GM18873 (cell line): ENCODE results near the gene NNT.
A peak's percentile ranks its signal among the peaks of the same experiment; 100 is the strongest.
"Not testable (repeated sequence)": the region's sequence is repeated elsewhere in the genome, so short reads cannot be mapped to it uniquely, and the experiment has no call there.

Source experiments
- ATAC-seq: cut with Tn5 transposase; IDR thresholded peaks from one replicate; pipeline ENCODE4 v1.9.1; 2021; ENCODE audit warnings: mild to moderate bottlenecking, moderate library complexity, moderate number of reproducible peaks; ENCODE audit not compliant: unreplicated experiment, low FRiP score

The NNT gene

GRCh38 chr5:43582082-43583005, 20.6 kb upstream of the NNT start:
- no peak for ATAC-seq

- ATAC-seq: no peak
Observed at GRCh38 chr5:43583724-43584123, 19.3 kb upstream of the NNT start.

GRCh38 chr5:43584166-43584699, 18.7 kb upstream of the NNT start:
- ATAC-seq: no peak

GRCh38 chr5:43588842-43589241, 14.1 kb upstream of the NNT start:
- no peak for ATAC-seq

GRCh38 chr5:43589310-43589709, 13.7 kb upstream of the NNT start:
- no peak for ATAC-seq

GRCh38 chr5:43590700-43591099, 12.3 kb upstream of the NNT start:
- no peak for ATAC-seq

- no peak for ATAC-seq
Observed at GRCh38 chr5:43592363-43592762, 10.6 kb upstream of the NNT start.

GRCh38 chr5:43598927-43599326, 4.1 kb upstream of the NNT start:
- ATAC-seq: not testable (repeated sequence)

- ATAC-seq: no peak
Observed at GRCh38 chr5:43601454-43602260, 1.3 kb upstream of the NNT start.

GRCh38 chr5:43603344-43604217, 601 bp downstream of the NNT start:
- peak; percentile 70 for ATAC-seq

GRCh38 chr5:43604699-43605098, 1.7 kb downstream of the NNT start:
- ATAC-seq: no peak

GRCh38 chr5:43606351-43606750, 3.4 kb downstream of the NNT start:
- no peak for ATAC-seq

- ATAC-seq: no peak
Observed at GRCh38 chr5:43608406-43608805, 5.4 kb downstream of the NNT start.

GRCh38 chr5:43609752-43610151, 6.8 kb downstream of the NNT start:
- ATAC-seq: no peak

- ATAC-seq: no peak
Observed at GRCh38 chr5:43613370-43613769, 10.4 kb downstream of the NNT start.

GRCh38 chr5:43615445-43616184, 12.6 kb downstream of the NNT start:
- ATAC-seq: no peak

- no peak for ATAC-seq
Observed at GRCh38 chr5:43616535-43616934, 13.6 kb downstream of the NNT start.

GRCh38 chr5:43619380-43619779, 16.4 kb downstream of the NNT start:
- no peak for ATAC-seq

- ATAC-seq: no peak
Observed at GRCh38 chr5:43619911-43620310, 16.9 kb downstream of the NNT start.
